Measurements from ENCODE around the gene HSD17B4.
"Not testable (repeated sequence)": the region's sequence is repeated elsewhere in the genome, so short reads cannot be mapped to it uniquely, and the experiment has no call there.

The HSD17B4 gene

GRCh38 chr5:119432674-119433237 lies 19.5 kb upstream of the HSD17B4 start:
- H3K4me3 ChIP-seq (ENCODE audit: low read depth in 1 of 2, low read length in 2 of 2); H3K36me3 ChIP-seq (ENCODE audit: control insufficient read depth in 1 of 2, insufficient read depth in 2 of 2, low read length in 2 of 2); H3K27ac ChIP-seq (ENCODE audit: low read depth, low read length); H3K9me3 ChIP-seq (ENCODE audit: control insufficient read depth in 1 of 2, low read length in 2 of 2); H3K9ac ChIP-seq (ENCODE audit: low read depth in 1 of 2, low read length in 2 of 2); H3K27me3 ChIP-seq (ENCODE audit: control insufficient read depth in 1 of 2, insufficient read depth in 2 of 2, low read length in 2 of 2); H3K4me1 ChIP-seq (ENCODE audit: control insufficient read depth in 1 of 2, insufficient read depth in 2 of 2, low read length in 2 of 2): not testable (repeated sequence)

GRCh38 chr5:119435436-119436132 lies 16.7 kb upstream of the HSD17B4 start:
- H3K27ac ChIP-seq (ENCODE audit: low read depth, low read length): no peak overlapping the region
- H3K9ac ChIP-seq (ENCODE audit: low read depth in 1 of 2, low read length in 2 of 2): no peak overlapping the region
- H3K4me1 ChIP-seq (ENCODE audit: control insufficient read depth in 1 of 2, insufficient read depth in 2 of 2, low read length in 2 of 2): peaks cover 0 to 6% of the 10 kb centered on the region in 2 donors
- no peaks in the 10 kb centered on the region for H3K36me3 ChIP-seq (ENCODE audit: control insufficient read depth in 1 of 2, insufficient read depth in 2 of 2, low read length in 2 of 2)
- H3K27me3 ChIP-seq (ENCODE audit: control insufficient read depth in 1 of 2, insufficient read depth in 2 of 2, low read length in 2 of 2): no peaks in the 10 kb centered on the region
- H3K9me3 ChIP-seq (ENCODE audit: control insufficient read depth in 1 of 2, low read length in 2 of 2): no peaks in the 10 kb centered on the region
- no peak overlapping the region for H3K4me3 ChIP-seq (ENCODE audit: low read depth in 1 of 2, low read length in 2 of 2)

- not testable (repeated sequence) for H3K4me3 ChIP-seq (ENCODE audit: low read depth in 1 of 2, low read length in 2 of 2); H3K9me3 ChIP-seq (ENCODE audit: control insufficient read depth in 1 of 2, low read length in 2 of 2); H3K27ac ChIP-seq (ENCODE audit: low read depth, low read length); H3K27me3 ChIP-seq (ENCODE audit: control insufficient read depth in 1 of 2, insufficient read depth in 2 of 2, low read length in 2 of 2); H3K36me3 ChIP-seq (ENCODE audit: control insufficient read depth in 1 of 2, insufficient read depth in 2 of 2, low read length in 2 of 2); H3K9ac ChIP-seq (ENCODE audit: low read depth in 1 of 2, low read length in 2 of 2); H3K4me1 ChIP-seq (ENCODE audit: control insufficient read depth in 1 of 2, insufficient read depth in 2 of 2, low read length in 2 of 2)
These were observed 14.3 kb upstream of the HSD17B4 start for GRCh38 chr5:119437785-119438586.

DNA sequence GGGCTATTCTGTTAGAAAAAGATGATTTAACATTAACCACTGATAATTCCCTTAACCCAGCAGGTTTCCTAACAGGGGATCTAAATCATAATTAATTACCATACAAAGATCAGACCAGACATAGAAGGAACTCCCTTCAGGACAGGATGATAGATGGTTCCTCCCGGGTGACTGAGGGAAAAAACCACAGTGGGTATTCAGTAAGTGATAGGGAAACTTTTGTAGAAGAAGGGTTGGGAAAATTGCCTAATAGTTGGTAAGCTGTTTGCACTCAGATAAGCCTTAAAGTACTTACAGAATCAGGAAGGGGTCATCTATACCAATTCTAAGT lies 13.7 kb upstream of the HSD17B4 start:
- H3K9me3 ChIP-seq (ENCODE audit: control insufficient read depth in 1 of 2, low read length in 2 of 2); H3K4me3 ChIP-seq (ENCODE audit: low read depth in 1 of 2, low read length in 2 of 2); H3K9ac ChIP-seq (ENCODE audit: low read depth in 1 of 2, low read length in 2 of 2): not testable (repeated sequence)

DNA sequence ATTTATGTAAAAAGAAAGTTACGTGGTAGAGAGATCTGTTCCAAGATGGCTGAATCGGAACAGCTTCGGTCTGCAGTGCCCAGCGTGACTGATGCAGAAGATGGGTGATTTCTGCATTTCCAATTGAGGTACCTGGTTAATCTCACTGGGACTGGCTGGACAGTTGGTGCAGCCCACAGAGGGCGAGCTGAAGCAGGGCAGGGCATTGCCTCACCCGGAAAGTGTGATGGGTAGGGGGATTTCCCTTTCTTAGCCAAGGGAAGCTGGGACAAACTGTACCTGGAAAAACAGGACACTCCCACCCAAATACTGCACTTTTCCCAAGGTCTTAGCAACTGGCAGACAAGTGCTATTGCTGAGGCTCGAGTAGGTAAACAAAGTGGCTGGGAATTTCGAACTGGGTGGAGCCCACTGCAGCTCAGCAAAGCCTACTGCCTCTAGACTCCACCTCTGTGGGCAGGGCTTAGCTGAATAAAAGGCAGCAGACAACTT lies 13.1 kb upstream of the HSD17B4 start:
- Histone ChIP-seq H3K27ac (ENCODE audit: low read depth, low read length) (no peak overlapping the region), H3K4me3 (ENCODE audit: low read depth in 1 of 2, low read length in 2 of 2) (peak overlapping the region; percentile 52 to 69)

More for the DNA sequence above, 13.7 kb upstream of the HSD17B4 start:
- not testable (repeated sequence) for H3K27me3 ChIP-seq (ENCODE audit: control insufficient read depth in 1 of 2, insufficient read depth in 2 of 2, low read length in 2 of 2); H3K27ac ChIP-seq (ENCODE audit: low read depth, low read length); H3K4me1 ChIP-seq (ENCODE audit: control insufficient read depth in 1 of 2, insufficient read depth in 2 of 2, low read length in 2 of 2); H3K36me3 ChIP-seq (ENCODE audit: control insufficient read depth in 1 of 2, insufficient read depth in 2 of 2, low read length in 2 of 2)

DNA sequence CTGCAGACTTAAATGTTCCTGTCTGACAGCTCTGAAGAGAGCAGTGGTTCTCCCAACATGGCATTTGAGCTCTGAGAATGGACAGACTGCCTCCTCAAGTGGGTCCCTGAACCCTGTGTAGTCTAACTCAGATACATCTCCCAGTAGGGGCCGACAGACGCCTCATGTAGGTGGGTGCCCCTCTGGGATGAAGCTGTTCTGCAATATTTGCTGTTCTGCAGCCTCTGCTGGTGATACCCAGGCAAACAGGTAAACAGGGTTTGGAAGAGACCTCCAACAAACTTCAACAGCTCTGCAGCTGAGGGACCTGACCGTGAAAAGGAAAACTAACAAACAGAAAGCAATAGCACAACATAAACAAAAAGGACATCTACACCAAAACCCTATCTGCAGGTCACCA lies 12.7 kb upstream of the HSD17B4 start:
- H3K36me3 ChIP-seq (ENCODE audit: control insufficient read depth in 1 of 2, insufficient read depth in 2 of 2, low read length in 2 of 2); H3K27ac ChIP-seq (ENCODE audit: low read depth, low read length); H3K27me3 ChIP-seq (ENCODE audit: control insufficient read depth in 1 of 2, insufficient read depth in 2 of 2, low read length in 2 of 2); H3K4me3 ChIP-seq (ENCODE audit: low read depth in 1 of 2, low read length in 2 of 2); H3K9ac ChIP-seq (ENCODE audit: low read depth in 1 of 2, low read length in 2 of 2); H3K4me1 ChIP-seq (ENCODE audit: control insufficient read depth in 1 of 2, insufficient read depth in 2 of 2, low read length in 2 of 2); H3K9me3 ChIP-seq (ENCODE audit: control insufficient read depth in 1 of 2, low read length in 2 of 2): not testable (repeated sequence)

More for the DNA sequence above, 13.1 kb upstream of the HSD17B4 start:
- Histone ChIP-seq H3K4me1 (ENCODE audit: control insufficient read depth in 1 of 2, insufficient read depth in 2 of 2, low read length in 2 of 2) (peaks cover 0 to 6% of the 10 kb centered on the region in 2 donors), H3K27me3 (ENCODE audit: control insufficient read depth in 1 of 2, insufficient read depth in 2 of 2, low read length in 2 of 2) (no peaks in the 10 kb centered on the region), H3K9me3 (ENCODE audit: control insufficient read depth in 1 of 2, low read length in 2 of 2) (no peaks in the 10 kb centered on the region), H3K9ac (ENCODE audit: low read depth in 1 of 2, low read length in 2 of 2) (peak overlapping the region in 1 of 2 donors; percentile 35), H3K36me3 (ENCODE audit: control insufficient read depth in 1 of 2, insufficient read depth in 2 of 2, low read length in 2 of 2) (no peaks in the 10 kb centered on the region)

DNA sequence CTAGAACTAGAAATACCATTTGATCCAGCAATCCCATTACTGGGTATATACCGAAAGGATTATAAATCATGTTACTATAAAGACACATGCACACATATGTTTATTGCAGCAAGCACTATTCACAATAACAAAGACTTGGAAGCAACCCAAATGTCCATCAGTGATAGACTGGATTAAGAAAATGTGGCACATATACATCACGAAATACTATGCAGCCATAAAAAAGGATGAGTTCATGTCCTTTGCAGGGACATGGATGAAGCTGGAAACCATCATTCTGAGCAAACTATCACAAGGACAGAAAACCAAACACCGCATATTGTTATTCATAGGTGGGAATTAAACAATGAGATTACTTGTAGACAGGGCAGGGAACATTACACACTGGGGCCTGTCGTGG lies 7.7 kb upstream of the HSD17B4 start:
- H3K9ac ChIP-seq (ENCODE audit: low read depth in 1 of 2, low read length in 2 of 2); H3K9me3 ChIP-seq (ENCODE audit: control insufficient read depth in 1 of 2, low read length in 2 of 2); H3K27me3 ChIP-seq (ENCODE audit: control insufficient read depth in 1 of 2, insufficient read depth in 2 of 2, low read length in 2 of 2); H3K36me3 ChIP-seq (ENCODE audit: control insufficient read depth in 1 of 2, insufficient read depth in 2 of 2, low read length in 2 of 2); H3K4me3 ChIP-seq (ENCODE audit: low read depth in 1 of 2, low read length in 2 of 2); H3K27ac ChIP-seq (ENCODE audit: low read depth, low read length); H3K4me1 ChIP-seq (ENCODE audit: control insufficient read depth in 1 of 2, insufficient read depth in 2 of 2, low read length in 2 of 2): not testable (repeated sequence)

GRCh38 chr5:119445544-119445943 lies 6.8 kb upstream of the HSD17B4 start:
- Histone ChIP-seq H3K4me1 (ENCODE audit: control insufficient read depth in 1 of 2, insufficient read depth in 2 of 2, low read length in 2 of 2) (no peaks in the 10 kb centered on the region), H3K9me3 (ENCODE audit: control insufficient read depth in 1 of 2, low read length in 2 of 2) (peaks cover 0 to 3% of the 10 kb centered on the region in 2 donors), H3K4me3 (ENCODE audit: low read depth in 1 of 2, low read length in 2 of 2) (no peak overlapping the region), H3K36me3 (ENCODE audit: control insufficient read depth in 1 of 2, insufficient read depth in 2 of 2, low read length in 2 of 2) (no peaks in the 10 kb centered on the region), H3K27ac (ENCODE audit: low read depth, low read length) (no peak overlapping the region), H3K9ac (ENCODE audit: low read depth in 1 of 2, low read length in 2 of 2) (no peak overlapping the region), H3K27me3 (ENCODE audit: control insufficient read depth in 1 of 2, insufficient read depth in 2 of 2, low read length in 2 of 2) (no peaks in the 10 kb centered on the region)

DNA sequence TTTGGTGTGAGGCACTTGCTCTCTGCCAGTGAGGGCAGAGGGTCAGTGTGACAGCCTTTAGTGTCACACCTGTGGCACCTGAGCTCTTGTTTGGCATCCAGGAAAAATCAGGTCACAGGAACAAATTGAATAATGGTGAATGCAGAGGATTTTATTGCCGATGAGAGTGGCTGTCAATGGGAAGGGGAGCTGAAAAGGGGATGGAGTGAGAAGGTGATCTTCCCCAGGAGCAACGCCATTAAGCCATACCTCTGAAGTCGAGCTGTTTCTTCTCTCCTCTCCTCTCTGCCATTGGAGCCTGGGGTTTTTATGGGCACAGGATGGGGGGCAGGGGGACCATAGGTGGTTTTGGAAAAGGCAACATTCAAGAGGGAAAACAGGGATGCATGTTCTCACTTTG lies 2.4 kb upstream of the HSD17B4 start:
- Histone ChIP-seq H3K9ac (ENCODE audit: low read depth in 1 of 2, low read length in 2 of 2) (no peak overlapping the region), H3K36me3 (ENCODE audit: control insufficient read depth in 1 of 2, insufficient read depth in 2 of 2, low read length in 2 of 2) (no peaks in the 10 kb centered on the region), H3K4me3 (ENCODE audit: low read depth in 1 of 2, low read length in 2 of 2) (no peak overlapping the region), H3K27me3 (ENCODE audit: control insufficient read depth in 1 of 2, insufficient read depth in 2 of 2, low read length in 2 of 2) (no peaks in the 10 kb centered on the region), H3K27ac (ENCODE audit: low read depth, low read length) (no peak overlapping the region), H3K9me3 (ENCODE audit: control insufficient read depth in 1 of 2, low read length in 2 of 2) (peaks cover 0 to 3% of the 10 kb centered on the region in 2 donors), H3K4me1 (ENCODE audit: control insufficient read depth in 1 of 2, insufficient read depth in 2 of 2, low read length in 2 of 2) (peaks cover 10 to 13% of the 10 kb centered on the region in 2 donors)

- H3K36me3 ChIP-seq (ENCODE audit: control insufficient read depth in 1 of 2, insufficient read depth in 2 of 2, low read length in 2 of 2); H3K9me3 ChIP-seq (ENCODE audit: control insufficient read depth in 1 of 2, low read length in 2 of 2); H3K27ac ChIP-seq (ENCODE audit: low read depth, low read length); H3K27me3 ChIP-seq (ENCODE audit: control insufficient read depth in 1 of 2, insufficient read depth in 2 of 2, low read length in 2 of 2); H3K9ac ChIP-seq (ENCODE audit: low read depth in 1 of 2, low read length in 2 of 2); H3K4me3 ChIP-seq (ENCODE audit: low read depth in 1 of 2, low read length in 2 of 2): not testable (repeated sequence)
- peaks cover 10 to 13% of the 10 kb centered on the region in 2 donors for H3K4me1 ChIP-seq (ENCODE audit: control insufficient read depth in 1 of 2, insufficient read depth in 2 of 2, low read length in 2 of 2)
These were observed 1.7 kb upstream of the HSD17B4 start for GRCh38 chr5:119450627-119451026.

Data from duodenal mucosa (tissue), 2 donors.